HEK293 (cell line): ENCODE results near the gene RAB9B.

ENCODE experiments used
- CTCF ChIP-seq: fragments of 450-650 bp; formaldehyde crosslinking; IDR thresholded peaks from 2 replicates; pipeline ENCODE4 v1.5.1; 2016; ENCODE audit warnings: missing biosample characterization, missing genetic modification characterization
- ZNF302 ChIP-seq: fragments of 450-650 bp; formaldehyde crosslinking; IDR thresholded peaks from 2 replicates; pipeline ENCODE4 v1.5.1; 2016; ENCODE audit warnings: missing biosample characterization, missing genetic modification characterization, low read depth

- TF ChIP-seq CTCF (tag by site-specific recombination) = no peak
- TF ChIP-seq ZNF302 (tag by site-specific recombination) = no peak
These were observed 51.0 kb downstream of the RAB9B start for GRCh38 chrX:103781062-103781402.
